IPS DF 4.7 (cell line): ENCODE data around the gene APBA1.
A peak's percentile ranks its signal among the peaks of the same experiment; 100 is the strongest.
"Not testable (repeated sequence)": the region's sequence is repeated elsewhere in the genome, so short reads cannot be mapped to it uniquely, and the experiment has no call there.

Experiments used
- DNase-seq: peaks from one replicate; pipeline ENCODE4 v3.0.0-alpha.2; 2013; ENCODE audit warnings: low spot score; ENCODE audit errors: extremely low read depth

The APBA1 gene

GRCh38 chr9:69411931-69412740 lies 260.0 kb downstream of the APBA1 start:
- no peak for DNase-seq

- DNase-seq = no peak
These were observed 260.9 kb downstream of the APBA1 start for GRCh38 chr9:69411246-69411645.

GRCh38 chr9:69409936-69410335 lies 262.2 kb downstream of the APBA1 start:
- not testable (repeated sequence) for DNase-seq

- DNase-seq = no peak
These were observed 271.7 kb downstream of the APBA1 start for GRCh38 chr9:69400470-69400869.

GRCh38 chr9:69397384-69398214 lies 274.6 kb downstream of the APBA1 start:
- no peak for DNase-seq

- DNase-seq = no peak
These were observed 275.4 kb downstream of the APBA1 start for GRCh38 chr9:69396759-69397158.

GRCh38 chr9:69395718-69396117 lies 276.5 kb downstream of the APBA1 start:
- DNase-seq = no peak

- no peak for DNase-seq
These were observed 278.7 kb downstream of the APBA1 start for GRCh38 chr9:69393425-69393824.

- no peak for DNase-seq
These were observed 279.3 kb downstream of the APBA1 start for GRCh38 chr9:69392826-69393225.

GRCh38 chr9:69391946-69392345 lies 280.2 kb downstream of the APBA1 start:
- DNase-seq = no peak

GRCh38 chr9:69391487-69391886 lies 280.7 kb downstream of the APBA1 start:
- no peak for DNase-seq

- no peak for DNase-seq
These were observed 282.7 kb downstream of the APBA1 start for GRCh38 chr9:69389437-69389995.

- no peak for DNase-seq
These were observed 283.6 kb downstream of the APBA1 start for GRCh38 chr9:69388596-69388995.

- no peak for DNase-seq
These were observed 285.5 kb downstream of the APBA1 start for GRCh38 chr9:69386651-69387050.

- peak; percentile 51 for DNase-seq
These were observed 286.6 kb downstream of the APBA1 start for GRCh38 chr9:69385581-69386033.

GRCh38 chr9:69382135-69382534 lies 290.0 kb downstream of the APBA1 start:
- DNase-seq = no peak

GRCh38 chr9:69380811-69381210 lies 291.4 kb downstream of the APBA1 start:
- no peak for DNase-seq

- no peak for DNase-seq
These were observed 291.9 kb downstream of the APBA1 start for GRCh38 chr9:69380301-69380700.

GRCh38 chr9:69379270-69379982 lies 292.7 kb downstream of the APBA1 start:
- no peak for DNase-seq

- DNase-seq = no peak
These were observed 294.2 kb downstream of the APBA1 start for GRCh38 chr9:69377981-69378380.
